ENCODE results near the gene HMCN2.

Gene HMCN2

GRCh38 chr9:130345897-130346385, 80.4 kb downstream of the HMCN2 start:
- no peak for DNase-seq (ENCODE audit: low read depth)

DNA sequence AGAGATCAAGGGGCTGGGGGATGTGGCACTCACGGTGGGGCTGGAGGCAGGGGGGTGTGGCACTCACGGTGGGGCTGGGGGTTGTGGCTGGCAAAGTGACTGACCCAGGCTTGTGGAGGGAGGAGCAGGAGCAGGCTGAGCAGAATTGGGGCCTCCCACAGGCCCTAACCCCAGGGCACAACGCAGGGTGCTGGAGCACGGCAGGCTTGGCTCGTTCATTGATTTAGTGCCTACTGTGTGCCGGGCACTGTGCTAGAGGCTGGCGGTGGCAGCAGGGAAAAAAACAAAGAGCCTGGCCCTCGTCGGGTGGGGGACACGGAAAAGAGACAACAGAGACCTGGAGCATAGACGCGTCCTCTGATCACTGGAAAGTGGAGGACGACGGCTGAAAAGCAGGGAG, 80.9 kb downstream of the HMCN2 start:
- DNase-seq (ENCODE audit: low read depth) = no peak

- no peak for DNase-seq (ENCODE audit: low read depth)
Measured at GRCh38 chr9:130347036-130347435, 81.5 kb downstream of the HMCN2 start.

- DNase-seq (ENCODE audit: low read depth) = no peak
Measured at GRCh38 chr9:130347931-130348330, 82.4 kb downstream of the HMCN2 start.

DNA sequence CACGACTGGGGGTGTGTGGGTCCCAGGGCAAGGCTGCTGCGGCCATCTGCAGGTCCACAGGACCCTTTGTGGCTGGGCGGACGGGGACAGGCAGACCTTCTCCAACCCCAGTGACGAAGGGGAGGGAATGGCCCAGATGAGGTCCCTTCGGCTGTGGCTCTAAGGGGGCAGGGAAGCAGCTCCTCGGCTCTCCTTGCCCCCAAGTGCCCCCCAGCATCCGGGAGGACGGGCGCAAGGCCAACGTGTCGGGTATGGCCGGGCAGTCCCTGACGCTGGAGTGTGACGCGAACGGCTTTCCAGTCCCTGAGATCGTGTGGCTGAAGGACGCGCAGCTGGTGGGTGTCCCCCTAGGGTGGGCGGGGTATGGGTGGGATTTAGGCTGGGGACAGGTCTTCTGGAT, 82.8 kb downstream of the HMCN2 start:
- no peak for DNase-seq (ENCODE audit: low read depth)

- DNase-seq (ENCODE audit: low read depth) = no peak
Measured at GRCh38 chr9:130348881-130349280, 83.3 kb downstream of the HMCN2 start.

DNA sequence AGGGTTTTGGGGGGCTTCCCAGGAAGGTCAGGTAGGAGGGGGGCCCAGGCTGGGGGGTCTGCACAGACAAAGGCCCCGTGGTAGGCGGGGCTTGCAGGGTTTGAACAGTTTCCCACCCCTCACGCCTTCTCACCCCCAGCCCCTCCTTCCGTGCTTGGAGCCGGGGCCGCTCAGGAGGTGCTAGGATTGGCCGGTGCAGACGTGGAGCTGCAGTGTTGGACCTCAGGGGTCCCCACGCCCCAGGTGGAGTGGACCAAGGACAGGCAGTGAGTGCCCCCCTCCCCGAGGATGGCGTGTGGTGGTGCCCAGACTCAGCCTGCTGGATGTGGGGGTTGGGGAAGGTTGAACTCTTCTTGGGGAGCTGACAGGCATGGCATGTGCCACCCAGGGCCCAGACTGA, 83.8 kb downstream of the HMCN2 start:
- no peak for DNase-seq (ENCODE audit: low read depth)

- DNase-seq (ENCODE audit: low read depth) = no peak
Measured at GRCh38 chr9:130351343-130351742, 85.8 kb downstream of the HMCN2 start.

DNA sequence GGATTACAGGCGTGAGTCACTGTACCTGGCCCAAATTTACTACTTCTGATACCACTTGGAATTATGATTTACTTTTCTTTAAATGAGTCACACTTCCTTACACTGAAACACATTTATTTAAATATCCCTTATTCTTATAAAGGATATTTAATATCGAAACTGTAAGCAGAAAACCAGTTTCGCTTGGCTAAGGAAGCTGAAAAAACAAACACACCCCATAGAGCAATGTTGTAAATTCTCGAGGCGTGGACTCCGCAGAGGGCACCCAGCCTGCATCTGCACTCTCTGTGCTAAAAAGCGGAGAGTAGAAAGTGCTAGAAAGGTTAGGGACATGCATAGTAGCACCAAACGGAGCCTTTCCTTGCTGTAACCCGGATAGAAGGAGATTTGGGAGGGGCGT, 86.5 kb downstream of the HMCN2 start:
- DNase-seq (ENCODE audit: low read depth) = no peak

DNA sequence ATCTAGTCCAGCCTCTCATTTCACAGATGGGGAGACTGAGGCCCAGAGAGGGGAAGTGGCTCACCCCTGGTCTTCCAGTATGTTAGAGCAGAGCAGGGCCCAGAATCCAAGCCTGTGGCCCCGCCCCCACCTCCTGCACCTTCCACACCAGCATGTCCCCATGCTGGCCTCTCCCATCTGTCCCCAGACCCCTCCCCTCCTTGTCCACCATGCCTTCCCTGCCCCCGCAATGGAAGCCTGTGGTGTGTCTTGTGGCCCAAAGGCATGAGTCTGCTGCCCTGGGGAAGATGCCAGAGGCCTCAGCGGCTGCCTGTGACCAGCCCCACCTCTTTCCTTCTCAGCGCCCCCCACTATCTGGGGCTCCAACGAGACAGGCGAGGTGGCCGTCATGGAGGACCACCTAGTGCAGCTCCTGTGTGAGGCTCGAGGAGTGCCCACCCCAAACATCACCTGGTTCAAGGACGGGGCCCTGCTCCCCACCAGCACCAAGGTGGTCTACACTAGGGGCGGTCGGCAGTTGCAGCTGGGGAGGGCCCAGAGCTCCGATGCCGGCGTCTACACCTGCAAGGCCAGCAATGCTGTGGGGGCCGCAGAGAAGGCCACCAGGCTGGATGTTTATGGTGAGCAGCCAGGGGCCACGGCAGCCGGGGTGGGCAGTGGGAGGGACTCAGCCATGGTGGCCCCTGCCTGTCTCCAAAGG, 87.2 kb downstream of the HMCN2 start:
- no peak for DNase-seq (ENCODE audit: low read depth)

DNA sequence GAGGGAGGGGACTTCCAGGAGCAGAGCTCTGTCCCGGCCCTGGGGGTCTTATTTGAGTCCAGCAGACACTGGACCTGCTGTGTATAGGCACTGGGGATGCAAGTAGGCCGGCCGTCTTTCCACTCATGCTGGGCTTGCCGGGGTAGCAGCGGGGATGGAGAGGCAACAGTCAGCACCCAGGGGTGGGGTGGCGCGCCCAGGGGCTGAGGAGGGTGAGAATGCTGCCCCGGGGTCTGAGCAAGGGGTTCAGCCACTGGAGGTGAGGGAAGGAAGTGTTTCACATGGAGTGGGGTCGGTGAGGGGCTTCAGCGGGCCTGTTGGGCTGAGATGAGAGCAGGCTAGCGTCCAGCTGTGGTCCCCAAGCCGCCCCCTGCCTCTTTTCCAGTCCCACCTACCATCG, 88.8 kb downstream of the HMCN2 start:
- DNase-seq (ENCODE audit: low read depth) = no peak

- DNase-seq (ENCODE audit: low read depth) = no peak
Measured at GRCh38 chr9:130354806-130355205, 89.2 kb downstream of the HMCN2 start.

DNA sequence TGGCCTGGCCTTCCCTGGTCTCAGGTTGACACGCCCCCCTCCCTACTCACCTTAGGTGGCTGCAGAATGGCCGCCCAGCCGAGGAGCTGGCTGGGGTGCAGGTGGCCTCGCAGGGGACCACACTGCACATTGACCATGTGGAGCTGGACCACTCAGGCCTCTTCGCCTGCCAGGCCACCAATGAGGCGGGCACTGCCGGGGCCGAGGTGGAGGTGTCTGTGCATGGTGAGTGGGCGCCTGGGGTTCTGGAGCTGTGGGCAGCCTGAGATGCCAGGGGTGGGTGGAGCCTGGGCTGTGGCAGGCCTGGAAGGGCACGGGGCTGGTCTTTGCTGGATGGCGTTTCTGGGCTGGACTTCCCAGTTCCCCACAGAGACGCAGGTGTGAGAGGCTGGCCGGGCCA, 90.5 kb downstream of the HMCN2 start:
- no peak for DNase-seq (ENCODE audit: low read depth)

DNA sequence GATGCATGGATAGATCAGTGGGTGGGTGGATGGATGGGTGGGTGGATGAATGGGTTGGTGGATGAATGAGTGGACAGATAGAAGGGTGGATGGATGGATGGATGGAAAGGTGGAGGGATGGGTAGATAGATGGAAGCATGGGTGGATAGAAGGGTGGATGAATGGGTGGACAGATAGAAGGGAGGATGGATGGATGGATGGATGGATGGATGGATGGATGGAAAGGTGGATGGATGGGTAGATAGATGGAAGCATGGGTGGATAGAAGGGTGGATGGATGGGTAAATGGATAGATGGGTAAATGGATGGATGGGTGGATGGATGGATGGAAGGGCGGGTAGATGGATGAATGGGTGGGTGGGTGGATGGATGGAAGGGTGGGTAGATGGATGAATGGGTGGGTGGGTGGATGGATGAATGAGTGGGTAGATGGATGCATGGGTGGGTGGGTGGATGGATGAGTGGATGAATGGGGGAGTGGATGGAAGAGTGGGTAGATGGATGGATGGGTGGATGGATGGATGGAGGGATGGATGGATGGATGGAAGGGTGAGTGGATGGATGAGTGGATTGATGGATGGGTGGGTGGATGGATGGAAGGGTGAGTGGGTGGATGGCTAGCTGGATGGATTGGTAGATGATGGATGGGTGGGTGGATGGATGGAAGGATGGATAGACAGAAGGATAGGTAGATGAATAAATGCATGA, 91.5 kb downstream of the HMCN2 start:
- DNase-seq (ENCODE audit: low read depth) = no peak

DNA sequence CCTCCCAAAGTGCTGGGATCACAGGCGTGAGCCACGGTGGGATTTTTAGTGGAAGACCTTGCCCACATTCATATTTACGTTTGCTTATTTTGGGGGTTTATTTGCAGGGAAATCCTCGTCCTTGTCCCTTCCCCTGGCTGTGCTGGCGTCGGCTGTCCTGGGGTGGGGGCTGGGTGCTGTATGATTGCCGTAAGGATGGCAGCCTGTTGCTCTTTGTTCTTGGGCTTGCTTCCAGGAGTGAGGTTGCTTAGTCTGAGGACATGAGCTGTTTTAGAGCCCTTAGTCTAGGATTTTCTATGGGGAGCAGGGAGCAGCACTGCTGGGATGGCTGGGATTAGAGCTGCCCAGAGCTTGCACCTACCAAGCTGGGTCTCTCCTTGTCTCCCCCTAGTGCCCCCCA, 93.4 kb downstream of the HMCN2 start:
- DNase-seq (ENCODE audit: low read depth) = no peak

GRCh38 chr9:130359819-130360218, 94.3 kb downstream of the HMCN2 start:
- DNase-seq (ENCODE audit: low read depth) = no peak

GRCh38 chr9:130360672-130361071, 95.1 kb downstream of the HMCN2 start:
- DNase-seq (ENCODE audit: low read depth) = no peak

DNA sequence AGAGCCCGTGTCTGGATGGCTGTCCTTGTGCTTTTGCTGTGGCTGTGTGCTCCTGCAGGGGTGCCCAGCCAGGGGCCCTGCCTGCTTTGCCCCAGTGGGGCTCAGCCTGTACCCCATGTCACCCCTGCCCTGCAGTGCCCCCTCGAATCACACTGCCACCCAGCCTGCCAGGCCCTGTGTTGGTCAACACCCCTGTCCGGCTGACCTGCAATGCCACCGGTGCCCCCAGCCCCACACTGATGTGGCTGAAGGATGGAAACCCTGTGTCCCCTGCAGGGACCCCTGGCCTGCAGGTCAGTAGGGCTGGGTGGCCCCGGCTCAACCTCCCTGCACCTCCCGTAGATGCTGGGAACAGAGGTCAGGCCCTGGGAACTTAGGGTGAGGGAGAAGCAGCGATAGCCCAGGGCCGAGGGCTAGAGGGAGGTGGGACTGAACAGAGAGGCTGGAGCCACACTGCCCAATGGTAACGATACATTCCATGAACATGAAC, 96.4 kb downstream of the HMCN2 start:
- no peak for DNase-seq (ENCODE audit: low read depth)

GRCh38 chr9:130362691-130363090, 97.1 kb downstream of the HMCN2 start:
- DNase-seq (ENCODE audit: low read depth) = no peak

DNA sequence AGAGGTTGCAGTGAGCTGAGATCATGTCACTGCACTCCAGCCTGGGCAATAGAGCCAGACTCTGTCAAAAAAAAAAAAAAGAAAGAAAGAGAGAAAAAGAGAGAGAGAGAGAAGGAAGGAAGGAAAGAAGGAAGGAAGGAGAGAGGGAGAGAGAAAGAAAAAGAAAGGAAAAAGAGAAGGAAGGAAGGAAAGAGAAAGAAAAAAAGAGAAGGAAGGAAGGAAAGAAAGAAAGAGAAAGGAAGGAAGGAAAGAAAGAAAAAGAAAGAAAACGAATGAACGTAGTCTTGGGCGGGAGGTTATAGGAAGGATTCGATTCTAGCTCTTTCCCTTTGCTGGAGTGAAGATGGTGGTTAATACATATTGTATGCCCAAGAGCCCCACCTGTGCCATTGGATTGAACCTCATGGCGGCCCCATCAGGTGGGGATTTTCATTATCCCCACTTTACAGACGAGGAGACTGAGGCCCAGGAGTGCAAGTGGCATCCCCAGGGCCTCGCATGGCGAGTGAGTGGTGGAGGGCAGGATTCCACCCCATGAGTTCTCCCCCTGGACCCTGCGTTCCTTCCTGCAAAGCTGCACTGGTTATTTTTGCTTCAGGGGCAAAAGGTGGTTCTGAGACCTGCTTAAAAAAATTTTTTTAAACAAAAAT, 98.3 kb downstream of the HMCN2 start:
- no peak for DNase-seq (ENCODE audit: low read depth)

DNA sequence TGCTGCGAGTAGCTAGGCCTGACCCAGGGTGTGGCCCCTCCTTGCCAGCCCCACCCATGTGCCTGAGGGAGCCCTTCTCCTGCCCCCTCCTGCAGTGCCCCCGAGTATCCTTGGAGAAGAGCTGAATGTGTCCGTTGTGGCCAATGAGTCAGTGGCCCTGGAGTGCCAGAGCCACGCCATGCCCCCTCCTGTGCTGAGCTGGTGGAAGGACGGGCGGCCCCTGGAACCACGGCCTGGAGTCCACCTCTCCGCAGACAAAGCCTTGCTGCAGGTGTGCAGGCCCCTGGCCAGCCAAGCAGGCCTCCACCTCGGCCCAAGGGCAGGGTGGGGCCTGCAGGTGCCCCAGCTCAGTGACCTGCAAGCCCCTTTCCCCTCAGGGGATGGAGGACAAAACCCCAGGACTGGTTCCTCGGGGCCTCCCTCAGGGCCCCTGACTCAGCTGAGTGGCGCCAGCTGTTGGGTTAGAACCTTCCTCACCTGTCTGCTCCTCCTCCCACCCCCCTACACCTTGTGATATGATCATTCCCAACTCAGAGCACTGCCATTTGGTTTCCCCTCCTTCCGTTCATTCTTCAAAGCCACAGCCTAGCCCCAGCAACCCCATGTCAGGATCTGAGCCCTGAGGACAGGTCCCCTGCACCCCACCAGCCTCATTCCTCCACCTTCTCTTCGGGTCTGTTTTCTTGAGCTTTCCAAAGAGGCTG, 99.2 kb downstream of the HMCN2 start:
- DNase-seq (ENCODE audit: low read depth) = no peak

DNA sequence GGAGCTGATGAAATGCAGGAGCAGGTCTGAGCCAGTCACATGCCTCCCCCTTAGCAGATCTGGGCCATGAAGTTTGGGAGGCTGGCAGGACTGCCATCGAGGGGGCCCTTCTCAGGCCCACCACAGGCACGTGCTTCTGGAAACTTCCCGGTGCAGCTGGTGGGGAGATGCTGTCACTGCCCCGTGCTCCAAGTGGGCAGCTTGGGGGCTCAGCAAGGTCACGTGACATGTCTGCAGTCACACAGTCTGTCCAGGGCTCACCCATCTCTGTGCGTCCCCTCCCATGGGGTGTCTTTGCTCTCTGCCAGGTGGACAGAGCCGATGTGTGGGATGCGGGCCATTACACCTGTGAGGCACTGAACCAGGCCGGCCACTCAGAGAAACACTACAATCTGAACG, 99.8 kb downstream of the HMCN2 start:
- DNase-seq (ENCODE audit: low read depth) = no peak
